Placental pericyte (primary cell): Measurements from ENCODE around the gene FAM185A. TPM values are rescaled to one million over a fixed set of nuclear protein-coding genes. Genes with fewer than 3 reads are reported as not detected.

Experiments used
- small RNA-seq: library from RNA; depleted of rRNA; stranded (forward); fragments of <200 nt; gene quantifications from one replicate; pipeline ENCODE3, GENCODE V24; 2012; ENCODE audit warnings: low replicate concordance
- total RNA-seq: library from RNA; depleted of rRNA; stranded (reverse); fragments of >200 nt; gene quantifications from 2 replicates; pipeline ENCODE4 v1.2.3, GENCODE V29; 2012

FAM185A gene
- total RNA-seq, result 7.0 and 12.6 TPM in 2 replicates

DNA sequence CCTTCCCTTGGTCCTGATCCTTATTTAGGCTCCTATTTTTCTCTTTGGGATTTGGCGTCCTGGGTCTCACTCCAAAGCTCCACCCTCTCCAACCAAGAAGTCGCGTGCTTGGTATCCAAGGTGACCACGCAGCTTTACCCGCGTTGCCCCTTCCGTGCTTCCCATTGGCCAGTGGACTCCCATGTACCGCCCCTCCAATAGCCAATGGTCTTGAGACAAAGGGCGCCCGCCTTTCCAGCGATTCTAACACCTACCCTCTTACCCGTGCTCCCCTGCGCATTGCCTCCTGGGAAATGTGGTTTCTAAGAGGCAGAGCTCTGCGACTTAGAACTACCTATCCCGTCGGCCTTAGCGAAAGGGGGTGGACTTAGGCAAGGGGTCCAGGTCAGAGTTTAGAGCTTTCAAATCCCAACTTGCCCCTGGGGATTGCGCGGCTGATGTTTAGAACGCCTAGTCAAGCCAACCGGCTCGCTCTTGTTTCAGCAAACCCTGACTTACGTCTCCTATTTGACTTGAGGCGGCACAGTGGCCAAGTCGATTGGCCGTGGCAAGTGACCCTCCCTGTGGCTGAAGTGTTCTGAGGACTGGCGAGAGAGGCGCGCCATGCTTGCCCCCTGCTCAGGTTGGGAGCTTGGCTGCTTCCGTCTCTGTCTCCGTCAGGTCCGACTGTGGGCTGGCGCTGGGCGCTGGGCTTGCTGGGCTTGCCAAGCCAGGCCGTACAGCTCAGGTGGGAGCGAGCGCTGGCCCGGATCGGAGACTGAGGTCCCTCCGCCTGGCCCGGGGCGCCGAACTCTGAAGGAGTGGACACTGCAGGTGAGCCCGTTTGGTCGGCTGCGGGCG, at the start of gene FAM185A:
Gene FAM185A, plus strand, starts transcription at position 395 of the 840 bp plus-strand sequence. Its CDS starts 209 bp downstream, at position 604.

Small RNA genes within 50 kb of the gene (small RNA-seq; reads per million reads assigned to genes)
- not detected for gene RNU6-1136P

Other genes with a start within 250 kb of the FAM185A start
- gene RASA4B, start 231.2 kb upstream of the FAM185A start, total RNA-seq, result 0.44 and 1.4 TPM in 2 replicates
- gene UPK3BL2, start 205.3 kb upstream of the FAM185A start, total RNA-seq, result 1.3 and 2.1 TPM in 2 replicates
- not detected in 2 replicates for gene SPDYE2, start 197.8 kb upstream of the FAM185A start, total RNA-seq
- gene POLR2J3, start 176.4 kb upstream of the FAM185A start, total RNA-seq, result 36.1 and 48.8 TPM in 2 replicates
- gene RASA4, start 132.2 kb upstream of the FAM185A start, total RNA-seq, result 2.2 and 4.4 TPM in 2 replicates
- gene UPK3BL1, start 106.2 kb upstream of the FAM185A start, total RNA-seq, result 9.6 and 10.5 TPM in 2 replicates
- gene SPDYE2B, start 98.7 kb upstream of the FAM185A start, total RNA-seq, result not detected in 2 replicates
- gene POLR2J2, start 77.3 kb upstream of the FAM185A start, total RNA-seq, result 3.9 and 7.7 TPM in 2 replicates
- gene LRRC17, start 164.0 kb downstream of the FAM185A start, total RNA-seq, result 5.7 and 49.7 TPM in 2 replicates